Measurements from ENCODE around the gene FAM25A. TPM values are rescaled to one million over a fixed set of nuclear protein-coding genes. Genes with fewer than 3 reads are reported as not detected.
"Not testable (repeated sequence)": the region's sequence is repeated elsewhere in the genome, so short reads cannot be mapped to it uniquely, and the experiment has no call there.

Gene FAM25A
- total RNA-seq, 2 donors from 2014 or later, result not detected

DNA sequence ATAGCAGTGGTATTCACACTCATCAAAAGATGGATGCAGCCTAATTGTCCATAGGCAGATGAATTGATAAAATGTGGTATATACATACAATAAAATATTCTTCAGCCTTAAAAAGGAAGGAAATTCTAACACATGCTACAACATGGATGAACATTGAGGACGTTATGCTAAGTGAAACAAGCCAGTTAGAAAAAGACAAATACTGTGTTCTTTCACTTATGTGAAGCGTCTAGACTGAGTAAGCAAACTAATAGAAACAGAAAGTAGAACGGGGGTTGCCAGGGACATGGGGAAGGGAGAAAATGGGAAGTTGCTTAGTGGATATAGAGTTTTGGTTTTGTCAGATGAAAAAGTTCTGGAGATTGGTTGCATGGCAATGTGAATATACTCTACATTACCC is 6.6 kb upstream of the FAM25A start:
- H3K27ac ChIP-seq; H3K9ac ChIP-seq (ENCODE audit: low read depth in 2 of 2, low read length in 2 of 2); H3K27me3 ChIP-seq; H3K9me3 ChIP-seq; H3K4me3 ChIP-seq; DNase-seq; intact Hi-C loops (cut with DNase I); H3K4me1 ChIP-seq; H3K36me3 ChIP-seq: not testable (repeated sequence)

DNA sequence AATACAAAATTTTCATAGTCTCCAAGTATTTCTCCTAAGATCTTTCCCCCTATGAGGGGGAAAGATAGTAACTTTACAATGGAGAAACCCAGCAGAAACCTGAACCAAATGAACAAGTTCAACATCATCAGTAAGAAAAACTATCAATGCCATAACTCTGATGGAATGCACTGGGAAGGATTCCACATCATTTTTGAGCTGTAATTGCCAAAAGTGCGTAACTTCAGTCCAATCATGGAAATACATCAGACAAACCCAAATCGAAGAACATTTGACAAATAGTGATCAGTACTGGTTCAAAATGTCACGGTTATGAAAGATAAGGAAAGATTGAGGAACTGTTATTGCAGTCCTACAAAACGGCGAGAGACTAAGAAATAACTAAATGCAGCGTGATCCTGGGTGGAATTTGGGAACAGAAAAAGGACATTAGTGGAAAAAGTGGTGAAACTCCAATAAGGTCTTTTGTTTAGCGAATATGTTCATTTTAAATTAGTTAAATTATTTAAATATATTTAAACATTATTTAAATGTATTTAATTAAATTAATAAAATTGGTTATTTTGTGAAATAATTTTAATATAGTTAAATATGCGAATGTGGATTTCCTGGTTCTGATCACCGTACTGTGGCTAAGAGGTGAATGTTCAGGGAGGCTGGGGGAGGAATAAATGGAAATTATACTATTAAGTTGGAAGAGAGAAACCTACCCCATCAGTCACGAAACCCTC is 4.9 kb upstream of the FAM25A start:
- H3K27me3 ChIP-seq; H3K36me3 ChIP-seq; H3K4me3 ChIP-seq; DNase-seq; H3K4me1 ChIP-seq; H3K27ac ChIP-seq; H3K9ac ChIP-seq (ENCODE audit: low read depth in 2 of 2, low read length in 2 of 2); H3K9me3 ChIP-seq; intact Hi-C loops (cut with DNase I): not testable (repeated sequence)

DNA sequence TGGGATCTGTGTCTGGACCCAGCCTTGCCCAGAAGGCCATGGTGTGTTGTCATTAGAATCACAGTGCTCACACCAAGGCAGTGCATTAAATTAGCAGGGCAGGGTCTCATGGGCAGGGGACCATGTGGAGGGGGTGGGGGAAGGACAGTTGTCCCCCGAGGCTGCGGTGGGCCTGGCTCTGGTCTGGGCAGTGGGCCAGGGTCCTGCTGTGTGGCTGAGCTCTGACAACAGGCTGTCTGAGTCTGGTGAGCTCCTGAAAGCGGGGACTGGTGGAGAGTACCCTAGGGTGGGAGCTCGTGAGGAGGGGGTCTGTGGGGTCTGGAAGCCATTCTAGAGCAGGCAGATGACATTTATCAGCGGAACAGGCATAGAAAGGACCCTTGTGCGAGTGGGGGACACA is 2.0 kb upstream of the FAM25A start:
- H3K36me3 ChIP-seq; H3K27ac ChIP-seq; H3K4me1 ChIP-seq; intact Hi-C loops (cut with DNase I); H3K9ac ChIP-seq (ENCODE audit: low read depth in 2 of 2, low read length in 2 of 2); H3K4me3 ChIP-seq; H3K27me3 ChIP-seq; H3K9me3 ChIP-seq; DNase-seq: not testable (repeated sequence)

DNA sequence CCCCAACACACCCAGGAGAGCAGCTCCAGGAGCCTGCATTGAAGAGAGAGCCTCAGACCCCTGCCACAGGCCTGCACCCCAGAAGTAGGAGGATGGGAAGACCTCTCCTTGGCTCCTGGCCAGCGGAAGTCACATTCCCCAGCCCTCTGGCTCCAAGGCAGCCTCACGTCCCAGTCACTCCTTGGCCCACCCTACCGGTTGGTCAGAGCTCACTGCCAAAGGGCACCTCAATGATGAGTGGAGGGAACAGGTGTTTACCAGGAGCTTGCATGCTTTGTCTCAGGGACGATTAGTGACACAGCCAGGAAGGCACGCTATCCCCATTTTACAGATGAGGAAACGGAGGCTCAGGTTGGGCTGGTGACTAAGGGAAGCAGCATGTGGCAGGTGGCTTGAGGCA is 1.0 kb upstream of the FAM25A start:
- H3K4me3 ChIP-seq; H3K4me1 ChIP-seq; intact Hi-C loops (cut with DNase I); H3K27ac ChIP-seq; H3K27me3 ChIP-seq; H3K36me3 ChIP-seq; DNase-seq; H3K9ac ChIP-seq (ENCODE audit: low read depth in 2 of 2, low read length in 2 of 2); H3K9me3 ChIP-seq: not testable (repeated sequence)

DNA sequence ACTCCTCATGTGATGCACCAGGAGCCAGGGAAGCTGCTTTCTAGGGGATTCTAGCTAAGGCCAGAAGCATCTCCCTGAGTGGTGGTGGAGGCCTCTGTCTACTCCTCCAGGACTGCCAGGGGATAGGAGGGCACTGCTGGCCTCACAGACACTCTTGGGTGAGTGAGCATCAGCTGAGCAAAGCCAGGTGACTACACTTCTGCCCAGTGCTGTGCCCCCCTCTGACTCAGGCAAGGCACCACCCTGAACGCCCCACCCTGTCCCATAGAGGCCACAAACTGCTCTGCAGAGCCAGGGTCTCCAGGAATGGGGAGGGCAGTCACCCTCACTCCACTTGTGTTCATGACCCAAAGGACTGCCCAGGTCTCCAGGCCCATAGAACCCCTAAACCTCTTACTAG is 590 bp upstream of the FAM25A start:
- H3K27ac ChIP-seq; H3K27me3 ChIP-seq; H3K36me3 ChIP-seq; intact Hi-C loops (cut with DNase I); H3K4me1 ChIP-seq; H3K9me3 ChIP-seq; DNase-seq; H3K9ac ChIP-seq (ENCODE audit: low read depth in 2 of 2, low read length in 2 of 2); H3K4me3 ChIP-seq: not testable (repeated sequence)

DNA sequence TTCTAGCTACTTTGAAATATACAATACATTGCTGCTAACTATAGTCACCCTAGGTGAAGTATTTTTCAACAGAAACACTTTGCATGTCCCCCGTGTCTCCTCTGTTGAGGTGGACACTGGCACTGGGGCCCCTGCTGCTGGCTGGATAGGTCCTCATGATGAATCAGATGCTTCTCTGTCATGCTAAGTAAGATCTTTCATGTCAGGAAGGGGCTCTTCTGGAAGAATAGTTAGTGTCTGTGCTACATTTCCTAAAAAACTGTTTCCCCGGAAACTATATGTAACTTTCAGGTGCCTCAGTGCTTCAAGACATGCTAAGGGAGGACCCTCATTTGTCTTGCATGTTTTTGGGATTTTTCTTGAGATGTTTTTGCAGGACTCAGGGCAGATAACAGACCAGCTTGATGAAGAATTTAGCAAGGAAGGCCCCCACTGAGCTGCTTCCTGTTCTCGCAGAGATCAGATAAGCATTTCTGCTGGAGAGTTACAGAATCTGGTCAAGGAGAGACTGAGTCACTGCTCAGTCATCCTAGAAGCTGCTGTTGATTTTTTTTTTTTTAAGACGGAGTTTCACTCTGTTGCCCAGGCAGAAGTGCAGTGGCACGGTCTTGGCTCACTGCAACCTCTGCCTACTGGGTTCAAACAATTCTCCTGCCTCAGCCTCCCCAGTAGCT is 5.3 kb downstream of the FAM25A start:
- H3K27ac ChIP-seq; DNase-seq; H3K27me3 ChIP-seq; H3K9me3 ChIP-seq; H3K9ac ChIP-seq (ENCODE audit: low read depth in 2 of 2, low read length in 2 of 2); H3K4me3 ChIP-seq; H3K4me1 ChIP-seq; H3K36me3 ChIP-seq; intact Hi-C loops (cut with DNase I): not testable (repeated sequence)

DNA sequence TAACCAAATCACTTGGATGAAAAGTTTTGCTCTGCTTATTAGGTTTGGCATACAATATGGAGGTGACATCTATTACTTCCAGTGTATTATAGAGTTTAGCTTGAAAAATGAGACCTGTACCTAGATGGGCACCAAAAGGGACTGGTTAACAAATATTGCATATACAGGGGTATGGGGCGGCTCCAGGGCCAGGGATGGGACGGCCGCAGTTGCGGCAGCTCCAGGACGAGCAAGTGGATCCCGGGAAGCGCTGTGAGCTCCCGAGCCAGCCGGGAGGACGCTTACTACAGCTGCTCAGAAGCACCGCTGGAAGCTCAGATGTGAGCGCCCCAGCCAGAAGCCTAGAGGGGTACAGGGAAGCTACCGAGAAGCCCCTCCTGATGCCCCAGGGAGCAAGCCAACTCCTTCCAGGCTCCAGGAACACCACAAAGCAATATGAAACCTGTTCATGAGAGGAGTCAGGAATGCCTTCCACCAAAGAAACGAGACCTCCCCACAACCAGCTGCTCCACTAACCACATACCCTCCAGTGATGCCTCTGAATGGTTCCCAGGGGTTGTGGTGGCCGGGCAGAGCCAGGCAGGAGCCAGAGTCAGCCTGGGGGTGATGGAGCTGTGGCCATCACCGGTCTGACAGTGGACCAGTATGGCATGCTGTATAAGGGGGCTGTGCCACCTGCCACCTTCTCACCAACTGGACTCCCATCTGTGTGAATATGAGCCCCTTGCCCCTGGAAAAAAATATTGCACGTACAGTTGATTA is 6.8 kb downstream of the FAM25A start:
- H3K36me3 ChIP-seq; H3K4me3 ChIP-seq; H3K9ac ChIP-seq (ENCODE audit: low read depth in 2 of 2, low read length in 2 of 2); H3K9me3 ChIP-seq; H3K27ac ChIP-seq; intact Hi-C loops (cut with DNase I); H3K27me3 ChIP-seq; H3K4me1 ChIP-seq; DNase-seq: not testable (repeated sequence)

DNA sequence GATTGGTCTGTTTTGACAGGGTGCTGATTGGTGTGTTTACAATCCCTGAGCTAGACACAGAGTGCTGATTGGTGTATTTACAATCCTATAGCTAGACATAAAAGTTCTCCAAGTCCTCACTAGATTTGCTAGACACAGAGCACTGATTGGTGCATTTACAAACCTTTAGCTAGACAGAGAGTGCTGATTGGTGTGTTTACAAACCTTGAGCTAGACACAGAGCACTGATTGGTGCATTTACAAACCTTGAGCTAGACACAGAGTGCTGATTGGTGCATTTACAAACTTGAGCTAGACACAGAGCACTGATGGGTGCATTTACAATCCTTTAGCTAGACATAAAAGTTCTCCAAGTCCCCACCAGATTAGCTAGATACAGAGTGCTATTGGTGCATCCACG is 10.3 kb downstream of the FAM25A start:
- H3K36me3 ChIP-seq; DNase-seq; H3K27ac ChIP-seq; H3K27me3 ChIP-seq; H3K9ac ChIP-seq (ENCODE audit: low read depth in 2 of 2, low read length in 2 of 2); H3K4me3 ChIP-seq; intact Hi-C loops (cut with DNase I); H3K4me1 ChIP-seq; H3K9me3 ChIP-seq: not testable (repeated sequence)

DNA sequence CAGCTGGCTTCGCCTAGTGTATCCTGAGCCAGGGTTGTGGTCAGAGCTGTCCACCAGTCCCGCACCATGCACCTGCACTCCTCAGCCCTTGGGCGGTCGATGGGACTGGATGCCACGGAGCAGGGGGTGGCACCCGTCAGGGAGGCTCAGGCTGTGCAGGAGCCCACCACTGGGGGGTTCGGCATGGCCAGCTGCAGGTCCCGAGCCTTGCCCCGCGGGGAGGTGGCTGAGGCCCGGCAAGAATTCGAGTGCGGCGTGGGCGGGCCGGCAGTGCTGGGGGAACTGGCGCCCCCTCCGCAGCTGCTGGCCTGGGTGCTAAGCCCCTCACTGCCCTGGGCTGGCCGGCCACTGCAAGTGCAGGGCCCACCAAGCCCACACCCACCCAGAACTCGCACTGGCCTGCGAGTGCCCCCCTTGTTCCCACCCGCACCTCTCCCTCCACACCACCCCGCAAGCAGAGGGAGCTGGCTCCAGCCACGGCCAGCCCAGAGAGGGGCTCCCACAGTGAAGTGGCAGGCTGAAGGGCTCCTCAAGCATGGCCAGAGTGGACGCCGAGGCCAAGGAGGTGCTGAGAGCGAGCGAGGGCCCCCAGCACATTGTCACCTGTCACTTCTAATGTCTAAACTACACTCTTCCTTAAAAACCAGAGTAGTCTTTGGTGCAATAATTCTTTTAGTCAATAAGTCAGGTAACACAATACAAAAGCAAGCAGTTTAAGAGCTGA is 11.0 kb downstream of the FAM25A start:
- Histone ChIP-seq H3K36me3 (no peaks in the 10 kb centered on the region), H3K4me3 (no peak overlapping the region), H3K9ac (ENCODE audit: low read depth in 2 of 2, low read length in 2 of 2) (no peak overlapping the region), H3K9me3 (no peaks in the 10 kb centered on the region), H3K27ac (no peak overlapping the region), H3K27me3 (no peaks in the 10 kb centered on the region), H3K4me1 (no peaks in the 10 kb centered on the region)
- no peak for DNase-seq
- intact Hi-C loops (cut with DNase I), result no loop called here
- TF ChIP-seq, protein P1, sequence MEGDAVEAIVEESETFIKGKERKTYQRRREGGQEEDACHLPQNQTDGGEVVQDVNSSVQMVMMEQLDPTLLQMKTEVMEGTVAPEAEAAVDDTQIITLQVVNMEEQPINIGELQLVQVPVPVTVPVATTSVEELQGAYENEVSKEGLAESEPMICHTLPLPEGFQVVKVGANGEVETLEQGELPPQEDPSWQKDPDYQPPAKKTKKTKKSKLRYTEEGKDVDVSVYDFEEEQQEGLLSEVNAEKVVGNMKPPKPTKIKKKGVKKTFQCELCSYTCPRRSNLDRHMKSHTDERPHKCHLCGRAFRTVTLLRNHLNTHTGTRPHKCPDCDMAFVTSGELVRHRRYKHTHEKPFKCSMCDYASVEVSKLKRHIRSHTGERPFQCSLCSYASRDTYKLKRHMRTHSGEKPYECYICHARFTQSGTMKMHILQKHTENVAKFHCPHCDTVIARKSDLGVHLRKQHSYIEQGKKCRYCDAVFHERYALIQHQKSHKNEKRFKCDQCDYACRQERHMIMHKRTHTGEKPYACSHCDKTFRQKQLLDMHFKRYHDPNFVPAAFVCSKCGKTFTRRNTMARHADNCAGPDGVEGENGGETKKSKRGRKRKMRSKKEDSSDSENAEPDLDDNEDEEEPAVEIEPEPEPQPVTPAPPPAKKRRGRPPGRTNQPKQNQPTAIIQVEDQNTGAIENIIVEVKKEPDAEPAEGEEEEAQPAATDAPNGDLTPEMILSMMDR (IDR thresholded peaks at IDR 0.05), result no peak
